GM13976 (cell line): Measurements from ENCODE around the gene SSX4.
"Not testable (repeated sequence)": the region's sequence is repeated elsewhere in the genome, so short reads cannot be mapped to it uniquely, and the experiment has no call there.

Experiments
- DNase-seq: peaks from one replicate; pipeline ENCODE4 v3.0.0; 2012; ENCODE audit warnings: low spot score
- CTCF ChIP-seq: IDR thresholded peaks from 2 replicates; pipeline ENCODE4 v1.5.1; 2012; ENCODE audit warnings: borderline replicate concordance, mild to moderate bottlenecking; ENCODE audit not compliant: insufficient read depth; ENCODE audit errors: extremely low read depth, missing control alignments, control extremely low read depth
- in situ Hi-C: fragments of 300-500 bp; cut with MboI; formaldehyde crosslinking; loops from one replicate; pipeline ENCODE4 v1.12.0; 2022; ENCODE audit warnings: low sequenced_read_pairs, mixed read lengths, inconsistent platforms; ENCODE audit not compliant: unreplicated experiment

SSX4 gene

GRCh38 chrX:48383239-48383638, at the start of gene SSX4:
Gene SSX4 (plus strand): TSS chrX:48383539. CDS start chrX:48384054, 515 bp downstream.
- DNase-seq, in situ Hi-C loops: not testable (repeated sequence)

GRCh38 chrX:48346059-48346458, 37.3 kb upstream of the SSX4 start:
- DNase-seq, in situ Hi-C loops: not testable (repeated sequence)

- in situ Hi-C loops, DNase-seq: not testable (repeated sequence)
Measured at GRCh38 chrX:48356315-48357094, 26.8 kb upstream of the SSX4 start, which contains the start of gene SSX3. Gene SSX3 (minus strand): TSS chrX:48356703. CDS start chrX:48355249, 1,454 bp downstream.

GRCh38 chrX:48357681-48358080, 25.7 kb upstream of the SSX4 start:
- no peak for TF ChIP-seq CTCF
- no peak for DNase-seq
- in situ Hi-C loops: no loop called here

GRCh38 chrX:48359281-48359680, 24.1 kb upstream of the SSX4 start:
- in situ Hi-C loops, DNase-seq: not testable (repeated sequence)

- in situ Hi-C loops, DNase-seq: not testable (repeated sequence)
Measured at GRCh38 chrX:48367717-48368408, 15.5 kb upstream of the SSX4 start.

- in situ Hi-C loops, DNase-seq: not testable (repeated sequence)
Measured at GRCh38 chrX:48370408-48370807, 12.9 kb upstream of the SSX4 start.

GRCh38 chrX:48396931-48397330, 13.6 kb downstream of the SSX4 start:
- in situ Hi-C loops, DNase-seq: not testable (repeated sequence)

GRCh38 chrX:48397825-48398224, 14.5 kb downstream of the SSX4 start:
- in situ Hi-C loops: not testable (repeated sequence)

GRCh38 chrX:48411860-48412259, 28.5 kb downstream of the SSX4 start, which contains the start of gene SSX4B:
Gene SSX4B (minus strand): TSS chrX:48411960. CDS start chrX:48411372, 588 bp downstream.
- in situ Hi-C loops, DNase-seq: not testable (repeated sequence)

More at GRCh38 chrX:48397825-48398224, 14.5 kb downstream of the SSX4 start:
- not testable (repeated sequence) for DNase-seq

- in situ Hi-C loops, DNase-seq: not testable (repeated sequence)
Measured at GRCh38 chrX:48427027-48427716, 43.8 kb downstream of the SSX4 start.

- DNase-seq, in situ Hi-C loops: not testable (repeated sequence)
Measured at GRCh38 chrX:48429606-48430005, 46.3 kb downstream of the SSX4 start.

GRCh38 chrX:48430166-48430565, 46.8 kb downstream of the SSX4 start:
- not testable (repeated sequence) for DNase-seq

GRCh38 chrX:48433713-48434112, 50.4 kb downstream of the SSX4 start:
- in situ Hi-C loops, DNase-seq: not testable (repeated sequence)

More at GRCh38 chrX:48430166-48430565, 46.8 kb downstream of the SSX4 start:
- in situ Hi-C loops: not testable (repeated sequence)
